ENCODE results near the gene ADCY2.

The ADCY2 gene

DNA sequence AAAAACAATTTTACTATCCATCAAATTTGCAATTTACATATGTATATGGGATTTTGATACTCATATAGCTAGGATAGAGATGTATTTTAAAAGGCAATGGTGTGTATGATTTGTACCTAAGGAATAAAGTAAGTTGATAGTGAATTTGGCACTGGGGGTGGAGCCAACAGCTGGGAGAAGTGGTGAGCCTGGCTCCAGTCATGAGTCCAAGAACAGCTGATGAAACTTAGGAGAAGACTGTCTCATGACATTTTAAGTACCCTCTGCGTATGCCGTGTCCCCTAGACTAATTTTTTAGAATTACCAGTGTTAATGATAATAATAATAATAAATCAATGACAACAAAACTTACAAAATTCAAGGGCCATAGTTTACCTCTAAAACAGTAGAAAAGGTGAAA is 181.4 kb downstream of the ADCY2 start:
- H3K4me3 ChIP-seq (ENCODE audit: low read depth, low read length): no peak overlapping the region
- TF ChIP-seq, protein P1, sequence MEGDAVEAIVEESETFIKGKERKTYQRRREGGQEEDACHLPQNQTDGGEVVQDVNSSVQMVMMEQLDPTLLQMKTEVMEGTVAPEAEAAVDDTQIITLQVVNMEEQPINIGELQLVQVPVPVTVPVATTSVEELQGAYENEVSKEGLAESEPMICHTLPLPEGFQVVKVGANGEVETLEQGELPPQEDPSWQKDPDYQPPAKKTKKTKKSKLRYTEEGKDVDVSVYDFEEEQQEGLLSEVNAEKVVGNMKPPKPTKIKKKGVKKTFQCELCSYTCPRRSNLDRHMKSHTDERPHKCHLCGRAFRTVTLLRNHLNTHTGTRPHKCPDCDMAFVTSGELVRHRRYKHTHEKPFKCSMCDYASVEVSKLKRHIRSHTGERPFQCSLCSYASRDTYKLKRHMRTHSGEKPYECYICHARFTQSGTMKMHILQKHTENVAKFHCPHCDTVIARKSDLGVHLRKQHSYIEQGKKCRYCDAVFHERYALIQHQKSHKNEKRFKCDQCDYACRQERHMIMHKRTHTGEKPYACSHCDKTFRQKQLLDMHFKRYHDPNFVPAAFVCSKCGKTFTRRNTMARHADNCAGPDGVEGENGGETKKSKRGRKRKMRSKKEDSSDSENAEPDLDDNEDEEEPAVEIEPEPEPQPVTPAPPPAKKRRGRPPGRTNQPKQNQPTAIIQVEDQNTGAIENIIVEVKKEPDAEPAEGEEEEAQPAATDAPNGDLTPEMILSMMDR (IDR thresholded peaks at IDR 0.05; ENCODE audit: low read depth, low read length): no peak

DNA sequence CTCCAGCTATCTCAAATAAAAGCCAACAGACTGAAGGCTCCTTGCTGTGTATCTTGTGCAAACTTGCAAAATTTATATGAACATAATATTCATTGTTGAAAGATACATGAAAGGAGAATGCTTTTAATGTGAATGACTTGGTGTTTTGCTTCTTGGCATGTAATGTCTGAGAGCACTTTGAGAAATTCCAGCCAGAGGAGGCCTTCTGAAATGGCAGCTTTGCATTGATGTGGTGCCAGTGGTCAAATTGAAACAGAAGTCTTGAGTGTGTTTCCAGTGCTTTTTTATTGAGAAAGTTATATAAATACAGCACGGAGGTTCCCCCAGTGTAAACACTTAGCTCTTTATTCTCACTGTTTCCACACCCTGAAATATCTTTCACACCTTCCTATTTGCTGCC is 182.1 kb downstream of the ADCY2 start:
- no peak overlapping the region for H3K4me3 ChIP-seq (ENCODE audit: low read depth, low read length)
- TF ChIP-seq, protein P1 (IDR thresholded peaks at IDR 0.05; ENCODE audit: low read depth, low read length): no peak

GRCh38 chr5:7584749-7585148 is 188.8 kb downstream of the ADCY2 start:
- H3K4me3 ChIP-seq (ENCODE audit: low read depth, low read length): no peak overlapping the region
- TF ChIP-seq, protein P1 (IDR thresholded peaks at IDR 0.05; ENCODE audit: low read depth, low read length): no peak

- H3K4me3 ChIP-seq (ENCODE audit: low read depth, low read length): no peak overlapping the region
- TF ChIP-seq, protein P1 (IDR thresholded peaks at IDR 0.05; ENCODE audit: low read depth, low read length): no peak
These were observed 189.9 kb downstream of the ADCY2 start for GRCh38 chr5:7585807-7586206.

DNA sequence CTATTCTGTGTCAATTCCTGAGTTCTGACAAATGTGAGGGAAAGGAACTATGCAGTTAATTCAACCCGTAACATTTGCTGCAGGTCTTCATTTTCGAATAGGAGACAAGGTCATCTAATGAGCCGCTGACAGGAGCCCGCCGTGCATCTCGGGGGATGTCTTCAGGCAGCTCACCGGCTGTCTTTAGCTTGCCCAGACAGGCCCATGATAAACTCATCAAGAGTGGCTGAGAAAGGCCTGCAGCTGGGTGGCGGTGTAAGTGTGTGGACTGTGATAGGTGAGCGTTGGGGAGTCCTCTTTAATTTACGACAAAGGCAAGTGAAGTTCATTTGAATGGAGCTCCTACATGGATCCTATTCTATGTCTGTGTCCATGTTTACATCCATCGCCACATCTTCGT is 190.5 kb downstream of the ADCY2 start:
- no peak overlapping the region for H3K4me3 ChIP-seq (ENCODE audit: low read depth, low read length)
- TF ChIP-seq, protein P1 (IDR thresholded peaks at IDR 0.05; ENCODE audit: low read depth, low read length): no peak

- TF ChIP-seq, protein P1 (IDR thresholded peaks at IDR 0.05; ENCODE audit: low read depth, low read length): no peak
- no peak overlapping the region for H3K4me3 ChIP-seq (ENCODE audit: low read depth, low read length)
These were observed 193.9 kb downstream of the ADCY2 start for GRCh38 chr5:7589800-7590199.

DNA sequence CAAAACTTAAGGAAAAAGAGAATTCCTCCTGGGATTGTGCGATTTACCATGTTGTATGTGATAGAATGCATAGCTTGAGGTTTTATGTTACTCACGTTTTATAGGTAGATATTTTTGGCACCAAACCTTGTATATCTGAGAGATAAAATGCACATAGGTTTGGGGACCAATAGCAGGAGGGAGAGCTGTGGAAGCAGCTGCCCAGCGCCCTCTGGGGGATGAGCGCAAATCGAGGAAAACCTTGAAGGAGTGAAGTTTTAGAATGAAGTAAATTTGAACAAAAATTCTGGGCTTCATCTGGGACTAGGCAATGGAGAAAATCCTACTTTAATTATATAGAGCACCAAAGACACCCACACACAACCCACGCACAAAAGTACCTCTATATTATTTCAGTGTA is 197.0 kb downstream of the ADCY2 start:
- TF ChIP-seq, protein P1 (IDR thresholded peaks at IDR 0.05; ENCODE audit: low read depth, low read length): no peak

More for the DNA sequence above, 197.0 kb downstream of the ADCY2 start:
- no peak overlapping the region for H3K4me3 ChIP-seq (ENCODE audit: low read depth, low read length)
